ENCODE measurements around the gene RAB36. TPM values are rescaled to one million over a fixed set of nuclear protein-coding genes. Genes with fewer than 3 reads are reported as not detected.

The RAB36 gene
- total RNA-seq, 3 donors from 2014 or later (not counting 1 experiment from before 2014, with no cell fraction given) = 1.7 to 2.9 (median 2.6) TPM

GRCh38 chr22:23166042-23166831 lies 21.0 kb downstream of the RAB36 start:
- no peak overlapping the region for H3K4me3 ChIP-seq (ENCODE audit: low read length)
- no peaks in the 10 kb centered on the region for H3K9me3 ChIP-seq (ENCODE audit: control insufficient read depth, insufficient read depth, low read length)
- no peak overlapping the region for H3K4me3 Mint-ChIP-seq
- TF ChIP-seq CTCF (IDR thresholded peaks at IDR 0.05) = no peak
- no peak for ATAC-seq
- H3K9me3 Mint-ChIP-seq = no peaks in the 10 kb centered on the region
- DNase-seq = no peak
- no peaks in the 10 kb centered on the region for H3K27me3 Mint-ChIP-seq (ENCODE audit: low read depth in 2 of 2)
- H3K27ac Mint-ChIP-seq = no peak overlapping the region
- no peaks in the 10 kb centered on the region for H3K4me1 Mint-ChIP-seq
- H3K4me1 ChIP-seq (ENCODE audit: control insufficient read depth, insufficient read depth, low read length) = no peaks in the 10 kb centered on the region
- no peaks in the 10 kb centered on the region for H3K36me3 Mint-ChIP-seq
- H3K36me3 ChIP-seq (ENCODE audit: control insufficient read depth, insufficient read depth, low read length) = no peaks in the 10 kb centered on the region
- intact Hi-C loops (cut with micrococcal nuclease) = no loop called here
- no peaks in the 10 kb centered on the region for H3K27me3 ChIP-seq (ENCODE audit: control insufficient read depth, insufficient read depth, low read length)
- H3K27ac ChIP-seq (ENCODE audit: low read length) = no peak overlapping the region
- WGBS (ENCODE audit: insufficient coverage) = 92% methylated on average over 6 of the region's 6 CpGs

- H3K9me3 Mint-ChIP-seq = no peaks in the 10 kb centered on the region
Measured at GRCh38 chr22:23166841-23167616, 21.8 kb downstream of the RAB36 start.

GRCh38 chr22:23168391-23169042 lies 23.2 kb downstream of the RAB36 start:
- Histone ChIP-seq H3K9me3 (ENCODE audit: control insufficient read depth, insufficient read depth, low read length) (no peaks in the 10 kb centered on the region), H3K4me3 (ENCODE audit: low read length) (no peak overlapping the region), H3K27me3 (ENCODE audit: control insufficient read depth, insufficient read depth, low read length) (no peaks in the 10 kb centered on the region), H3K4me1 (ENCODE audit: control insufficient read depth, insufficient read depth, low read length) (no peaks in the 10 kb centered on the region), H3K27ac (ENCODE audit: low read length) (no peak overlapping the region), H3K36me3 (ENCODE audit: control insufficient read depth, insufficient read depth, low read length) (no peaks in the 10 kb centered on the region)
- ATAC-seq (no peak), DNase-seq (no peak)
- intact Hi-C loops (cut with micrococcal nuclease) = no loop called here
- Mint-ChIP-seq H3K27me3 (ENCODE audit: low read depth in 2 of 2) (no peaks in the 10 kb centered on the region), H3K9me3 (no peaks in the 10 kb centered on the region), H3K4me3 (no peak overlapping the region), H3K4me1 (no peaks in the 10 kb centered on the region), H3K36me3 (no peaks in the 10 kb centered on the region), H3K27ac (no peak overlapping the region)
- TF ChIP-seq CTCF (IDR thresholded peaks at IDR 0.05) = no peak
- WGBS (ENCODE audit: insufficient coverage) = 89% methylated on average over 9 of the region's 9 CpGs

More at GRCh38 chr22:23166841-23167616, 21.8 kb downstream of the RAB36 start:
- no peaks in the 10 kb centered on the region for H3K4me1 ChIP-seq (ENCODE audit: control insufficient read depth, insufficient read depth, low read length)
- H3K9me3 ChIP-seq (ENCODE audit: control insufficient read depth, insufficient read depth, low read length) = no peaks in the 10 kb centered on the region
- 87% methylated on average over 10 of the region's 10 CpGs for WGBS (ENCODE audit: insufficient coverage)
- ATAC-seq = no peak
- no peak overlapping the region for H3K27ac Mint-ChIP-seq
- no peak overlapping the region for H3K27ac ChIP-seq (ENCODE audit: low read length)
- H3K4me1 Mint-ChIP-seq = no peaks in the 10 kb centered on the region
- H3K4me3 ChIP-seq (ENCODE audit: low read length) = no peak overlapping the region
- no peaks in the 10 kb centered on the region for H3K27me3 Mint-ChIP-seq (ENCODE audit: low read depth in 2 of 2)
- DNase-seq = no peak
- no peaks in the 10 kb centered on the region for H3K36me3 Mint-ChIP-seq
- no peak for TF ChIP-seq CTCF (IDR thresholded peaks at IDR 0.05)
- intact Hi-C loops (cut with micrococcal nuclease) = no loop called here
- H3K4me3 Mint-ChIP-seq = no peak overlapping the region
- H3K36me3 ChIP-seq (ENCODE audit: control insufficient read depth, insufficient read depth, low read length) = no peaks in the 10 kb centered on the region
- no peaks in the 10 kb centered on the region for H3K27me3 ChIP-seq (ENCODE audit: control insufficient read depth, insufficient read depth, low read length)
